ENCODE measurements around the gene CGB5.
"Not testable (repeated sequence)": the region's sequence is repeated elsewhere in the genome, so short reads cannot be mapped to it uniquely, and the experiment has no call there.

CGB5 gene

DNA sequence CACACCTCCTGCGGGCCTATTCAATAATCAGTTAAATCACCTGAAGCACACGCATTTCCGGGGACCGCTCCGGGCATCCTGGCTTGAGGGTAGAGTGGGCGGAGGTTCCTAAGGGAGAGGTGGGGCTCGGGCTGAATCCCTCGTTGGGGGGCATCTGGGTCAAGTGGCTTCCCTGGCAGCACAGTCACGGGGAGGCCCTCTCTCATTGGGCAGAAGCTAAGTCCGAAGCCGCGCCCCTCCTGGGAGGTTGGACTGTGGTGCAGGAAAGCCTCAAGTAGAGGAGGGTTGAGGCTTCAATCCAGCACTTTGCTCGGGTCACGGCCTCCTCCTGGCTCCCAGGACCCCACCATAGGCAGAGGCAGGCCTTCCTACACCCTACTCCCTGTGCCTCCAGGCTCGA lies at the start of gene CGB5:
Gene CGB5, plus strand, starts transcription at position 301 of the 400 bp plus-strand sequence. CDS start 362 bp downstream, outside the sequence.
- H3K9ac ChIP-seq (ENCODE audit: low read length in 2 of 2); H3K9me3 ChIP-seq (ENCODE audit: control insufficient read depth in 2 of 2, low read length in 2 of 2); H3K4me1 ChIP-seq (ENCODE audit: control insufficient read depth, insufficient read depth, low read length); H3K4me3 ChIP-seq (ENCODE audit: low read length in 2 of 2); H3K27ac ChIP-seq (ENCODE audit: low read length); H3K36me3 ChIP-seq (ENCODE audit: control insufficient read depth in 2 of 2, insufficient read depth in 2 of 2, low read length in 2 of 2); H3K27me3 ChIP-seq (ENCODE audit: control insufficient read depth in 1 of 2, insufficient read depth in 2 of 2, low read length in 2 of 2): not testable (repeated sequence)

DNA sequence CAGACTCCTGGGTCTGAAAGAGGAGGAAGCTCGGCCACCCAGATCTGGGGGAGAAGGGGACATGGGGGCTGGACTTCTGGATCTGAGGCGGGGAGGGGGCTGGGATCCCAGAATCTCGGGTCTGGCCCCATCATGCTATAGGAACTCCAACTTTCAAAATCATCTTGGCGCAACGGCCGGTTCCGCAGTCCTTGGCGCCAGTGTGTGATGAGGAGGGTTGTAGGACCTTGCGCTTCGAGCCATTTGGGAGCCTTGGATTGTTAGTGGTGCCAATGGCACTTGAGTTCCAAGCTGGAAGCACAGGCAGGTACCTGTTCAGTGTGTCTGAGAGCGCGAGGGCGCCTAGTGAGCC lies 49.6 kb upstream of the CGB5 start:
- no peaks in the 10 kb centered on the region for H3K9me3 ChIP-seq (ENCODE audit: control insufficient read depth in 2 of 2, low read length in 2 of 2)
- H3K27me3 ChIP-seq (ENCODE audit: control insufficient read depth in 1 of 2, insufficient read depth in 2 of 2, low read length in 2 of 2): no peaks in the 10 kb centered on the region
- peaks cover 0 to 2% of the 10 kb centered on the region in 2 donors for H3K36me3 ChIP-seq (ENCODE audit: control insufficient read depth in 2 of 2, insufficient read depth in 2 of 2, low read length in 2 of 2)
- H3K4me3 ChIP-seq (ENCODE audit: low read length in 2 of 2): peak overlapping the region; percentile 97 to 99
- peak overlapping the region; percentile 92 for H3K27ac ChIP-seq (ENCODE audit: low read length)
- H3K4me1 ChIP-seq (ENCODE audit: control insufficient read depth, insufficient read depth, low read length): peaks cover 39% of the 10 kb centered on the region
- peak overlapping the region; percentile 89 to 94 for H3K9ac ChIP-seq (ENCODE audit: low read length in 2 of 2)

DNA sequence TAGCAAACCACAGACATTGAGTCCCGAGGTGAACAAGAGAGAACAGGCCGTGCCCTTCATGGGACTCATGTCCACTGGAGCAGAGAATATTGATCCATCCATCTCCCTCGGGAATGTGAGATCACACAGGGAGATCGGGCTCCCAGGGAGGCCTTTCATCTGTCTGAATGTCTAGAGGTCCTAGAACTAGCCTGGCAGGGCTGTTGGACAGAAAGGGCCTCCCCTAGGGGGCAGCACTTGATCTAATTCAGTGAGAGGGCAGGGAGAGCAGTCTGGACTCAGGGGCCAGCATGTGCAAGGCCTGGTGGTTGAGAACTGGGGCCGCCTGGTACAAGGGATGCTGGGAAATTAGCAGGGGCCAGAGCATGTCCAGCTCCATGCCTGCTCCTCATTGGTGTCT lies 45.7 kb upstream of the CGB5 start:
- Histone ChIP-seq H3K9me3 (ENCODE audit: control insufficient read depth in 2 of 2, low read length in 2 of 2) (no peaks in the 10 kb centered on the region), H3K4me1 (ENCODE audit: control insufficient read depth, insufficient read depth, low read length) (peaks cover 10% of the 10 kb centered on the region), H3K36me3 (ENCODE audit: control insufficient read depth in 2 of 2, insufficient read depth in 2 of 2, low read length in 2 of 2) (peaks cover 0 to 2% of the 10 kb centered on the region in 2 donors), H3K27ac (ENCODE audit: low read length) (no peak overlapping the region), H3K27me3 (ENCODE audit: control insufficient read depth in 1 of 2, insufficient read depth in 2 of 2, low read length in 2 of 2) (no peaks in the 10 kb centered on the region), H3K9ac (ENCODE audit: low read length in 2 of 2) (no peak overlapping the region), H3K4me3 (ENCODE audit: low read length in 2 of 2) (no peak overlapping the region)

DNA sequence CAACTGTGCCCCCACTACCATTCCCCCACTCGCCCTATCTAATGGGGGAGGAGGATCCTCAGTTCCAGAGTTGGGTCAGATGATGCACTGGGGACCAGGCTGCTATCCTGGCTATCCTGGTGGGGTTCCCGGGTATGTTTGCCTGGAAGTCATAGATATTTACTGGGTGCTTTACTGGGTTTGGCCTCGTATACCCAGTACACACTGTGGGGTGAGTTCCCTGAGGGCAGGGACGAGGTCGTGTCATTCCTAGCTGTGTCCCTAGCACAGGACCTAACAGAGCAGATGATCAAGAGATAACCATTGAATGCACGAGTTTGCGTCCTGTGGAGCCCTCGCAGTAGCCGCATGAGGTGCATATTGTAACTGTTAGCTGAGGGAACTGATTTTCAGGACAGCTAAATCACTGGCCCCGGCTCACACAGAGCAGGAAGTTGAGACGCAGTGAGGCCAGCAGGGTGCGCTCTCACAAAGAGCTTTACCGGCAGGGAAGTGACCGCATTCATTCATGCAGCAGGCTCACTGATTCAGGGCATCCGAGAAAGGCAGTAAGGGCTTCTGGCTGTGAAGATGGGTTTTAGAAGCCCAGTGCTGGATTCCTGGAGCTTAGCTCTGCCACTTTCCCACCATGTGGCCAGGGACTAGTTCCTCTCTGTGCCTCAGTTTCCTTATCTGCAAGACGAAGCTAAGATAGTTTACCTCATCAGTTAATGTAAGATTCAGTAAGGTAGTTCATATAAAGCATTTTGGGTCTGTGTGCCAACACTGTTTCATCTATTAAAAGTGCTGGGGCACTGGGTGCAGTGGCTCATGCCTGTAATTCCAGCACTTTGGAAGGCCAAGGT lies 43.9 kb upstream of the CGB5 start:
- H3K27me3 ChIP-seq (ENCODE audit: control insufficient read depth in 1 of 2, insufficient read depth in 2 of 2, low read length in 2 of 2): no peaks in the 10 kb centered on the region
- H3K4me1 ChIP-seq (ENCODE audit: control insufficient read depth, insufficient read depth, low read length): peaks cover 3% of the 10 kb centered on the region
- no peak overlapping the region for H3K27ac ChIP-seq (ENCODE audit: low read length)
- H3K36me3 ChIP-seq (ENCODE audit: control insufficient read depth in 2 of 2, insufficient read depth in 2 of 2, low read length in 2 of 2): peaks cover 9 to 13% of the 10 kb centered on the region in 2 donors
- H3K4me3 ChIP-seq (ENCODE audit: low read length in 2 of 2): no peak overlapping the region
- no peak overlapping the region for H3K9ac ChIP-seq (ENCODE audit: low read length in 2 of 2)
- no peaks in the 10 kb centered on the region for H3K9me3 ChIP-seq (ENCODE audit: control insufficient read depth in 2 of 2, low read length in 2 of 2)

DNA sequence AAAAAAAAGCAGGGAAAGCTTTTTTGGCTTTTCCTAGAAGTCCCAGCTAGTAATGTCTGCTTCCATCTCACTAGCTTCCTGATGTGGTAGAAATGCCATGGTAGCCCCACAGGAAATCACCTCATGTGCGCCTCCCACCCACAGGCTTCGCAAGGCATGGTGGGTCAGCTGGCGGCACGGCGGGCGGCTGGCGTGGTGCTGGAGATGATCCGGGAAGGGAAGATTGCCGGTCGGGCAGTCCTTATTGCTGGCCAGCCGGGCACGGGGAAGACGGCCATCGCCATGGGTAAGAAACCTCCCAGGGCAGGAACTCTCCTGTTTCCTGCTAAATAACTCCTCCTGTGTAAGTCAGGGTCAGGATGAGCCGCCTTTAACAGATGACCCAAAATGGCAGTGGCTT lies 39.5 kb upstream of the CGB5 start:
- no peaks in the 10 kb centered on the region for H3K4me1 ChIP-seq (ENCODE audit: control insufficient read depth, insufficient read depth, low read length)
- H3K4me3 ChIP-seq (ENCODE audit: low read length in 2 of 2): no peak overlapping the region
- peaks cover 18 to 33% of the 10 kb centered on the region in 2 donors for H3K36me3 ChIP-seq (ENCODE audit: control insufficient read depth in 2 of 2, insufficient read depth in 2 of 2, low read length in 2 of 2)
- no peaks in the 10 kb centered on the region for H3K27me3 ChIP-seq (ENCODE audit: control insufficient read depth in 1 of 2, insufficient read depth in 2 of 2, low read length in 2 of 2)
- H3K9ac ChIP-seq (ENCODE audit: low read length in 2 of 2): no peak overlapping the region
- H3K9me3 ChIP-seq (ENCODE audit: control insufficient read depth in 2 of 2, low read length in 2 of 2): no peaks in the 10 kb centered on the region
- no peak overlapping the region for H3K27ac ChIP-seq (ENCODE audit: low read length)

DNA sequence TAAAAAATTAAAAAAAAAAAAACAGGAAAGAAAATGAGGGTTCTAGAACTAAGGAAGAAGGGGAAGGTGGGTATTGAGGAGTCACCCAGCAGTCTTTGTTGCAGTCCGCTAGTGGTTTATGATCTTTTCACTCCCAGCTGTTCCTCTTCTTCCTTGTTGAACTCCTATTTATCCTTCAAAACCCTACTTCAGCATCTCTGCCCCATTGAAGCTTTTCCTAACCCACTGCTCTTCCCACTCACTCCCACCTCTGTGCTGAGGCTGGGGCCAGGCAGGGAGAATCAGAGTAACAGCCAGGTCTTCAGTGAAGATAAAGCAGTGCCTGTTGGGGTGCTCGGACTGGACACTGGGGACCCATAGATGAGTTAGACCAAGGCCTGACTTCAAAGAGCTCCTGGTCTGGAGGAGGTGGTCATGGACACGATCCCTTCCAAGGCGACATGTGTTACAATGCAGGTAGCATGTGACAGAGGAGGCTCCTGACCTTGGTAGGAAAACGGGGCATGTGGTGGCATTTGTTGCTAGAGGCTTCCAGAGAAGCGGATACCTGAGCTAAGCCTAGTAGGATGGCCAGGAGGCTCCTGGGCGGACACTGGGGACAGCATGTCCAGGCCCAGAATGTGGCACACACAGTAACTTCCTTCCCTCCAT lies 38.6 kb upstream of the CGB5 start:
- Histone ChIP-seq H3K9me3 (ENCODE audit: control insufficient read depth in 2 of 2, low read length in 2 of 2) (no peaks in the 10 kb centered on the region), H3K27me3 (ENCODE audit: control insufficient read depth in 1 of 2, insufficient read depth in 2 of 2, low read length in 2 of 2) (no peaks in the 10 kb centered on the region), H3K27ac (ENCODE audit: low read length) (no peak overlapping the region), H3K9ac (ENCODE audit: low read length in 2 of 2) (no peak overlapping the region), H3K36me3 (ENCODE audit: control insufficient read depth in 2 of 2, insufficient read depth in 2 of 2, low read length in 2 of 2) (peaks cover 22 to 40% of the 10 kb centered on the region in 2 donors), H3K4me1 (ENCODE audit: control insufficient read depth, insufficient read depth, low read length) (no peaks in the 10 kb centered on the region), H3K4me3 (ENCODE audit: low read length in 2 of 2) (no peak overlapping the region)

DNA sequence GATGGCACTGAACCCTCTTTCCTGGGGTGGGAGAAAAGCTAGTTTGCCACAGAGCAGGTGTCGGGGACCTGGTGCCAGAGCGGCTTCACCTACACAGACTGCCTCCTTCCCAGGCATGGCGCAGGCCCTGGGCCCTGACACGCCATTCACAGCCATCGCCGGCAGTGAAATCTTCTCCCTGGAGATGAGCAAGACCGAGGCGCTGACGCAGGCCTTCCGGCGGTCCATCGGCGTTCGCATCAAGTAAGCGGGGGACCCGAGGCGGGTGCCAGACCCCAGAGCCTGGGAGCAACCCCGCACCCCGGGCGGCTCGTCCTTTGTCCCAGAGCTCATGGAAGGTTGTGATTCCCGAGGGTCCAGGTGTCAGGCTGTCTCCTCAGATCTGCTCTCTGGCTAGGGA lies 36.7 kb upstream of the CGB5 start:
- no peak overlapping the region for H3K9ac ChIP-seq (ENCODE audit: low read length in 2 of 2)
- H3K36me3 ChIP-seq (ENCODE audit: control insufficient read depth in 2 of 2, insufficient read depth in 2 of 2, low read length in 2 of 2): peaks cover 40 to 47% of the 10 kb centered on the region in 2 donors
- no peaks in the 10 kb centered on the region for H3K9me3 ChIP-seq (ENCODE audit: control insufficient read depth in 2 of 2, low read length in 2 of 2)
- H3K4me1 ChIP-seq (ENCODE audit: control insufficient read depth, insufficient read depth, low read length): no peaks in the 10 kb centered on the region
- no peak overlapping the region for H3K4me3 ChIP-seq (ENCODE audit: low read length in 2 of 2)
- H3K27me3 ChIP-seq (ENCODE audit: control insufficient read depth in 1 of 2, insufficient read depth in 2 of 2, low read length in 2 of 2): no peaks in the 10 kb centered on the region
- no peak overlapping the region for H3K27ac ChIP-seq (ENCODE audit: low read length)

DNA sequence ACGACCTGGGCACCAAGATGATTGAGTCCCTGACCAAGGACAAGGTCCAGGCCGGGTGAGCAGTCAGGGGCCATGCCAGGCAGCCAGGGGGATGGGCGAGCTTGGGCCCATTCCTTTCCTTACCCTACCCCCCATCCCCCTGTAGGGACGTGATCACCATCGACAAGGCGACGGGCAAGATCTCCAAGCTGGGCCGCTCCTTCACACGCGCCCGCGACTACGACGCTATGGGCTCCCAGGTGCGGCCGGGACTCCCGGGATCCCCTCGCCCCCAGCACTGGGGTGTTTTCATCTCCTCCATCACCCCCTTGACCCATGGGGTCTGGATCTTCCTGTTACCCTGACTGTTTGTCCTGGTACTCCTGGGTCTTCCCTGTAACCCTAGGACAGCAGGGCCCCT lies 33.8 kb upstream of the CGB5 start:
- H3K9me3 ChIP-seq (ENCODE audit: control insufficient read depth in 2 of 2, low read length in 2 of 2): no peaks in the 10 kb centered on the region
- H3K4me3 ChIP-seq (ENCODE audit: low read length in 2 of 2): no peak overlapping the region
- H3K9ac ChIP-seq (ENCODE audit: low read length in 2 of 2): no peak overlapping the region
- peaks cover 30 to 36% of the 10 kb centered on the region in 2 donors for H3K36me3 ChIP-seq (ENCODE audit: control insufficient read depth in 2 of 2, insufficient read depth in 2 of 2, low read length in 2 of 2)
- no peaks in the 10 kb centered on the region for H3K4me1 ChIP-seq (ENCODE audit: control insufficient read depth, insufficient read depth, low read length)
- no peaks in the 10 kb centered on the region for H3K27me3 ChIP-seq (ENCODE audit: control insufficient read depth in 1 of 2, insufficient read depth in 2 of 2, low read length in 2 of 2)
- no peak overlapping the region for H3K27ac ChIP-seq (ENCODE audit: low read length)

DNA sequence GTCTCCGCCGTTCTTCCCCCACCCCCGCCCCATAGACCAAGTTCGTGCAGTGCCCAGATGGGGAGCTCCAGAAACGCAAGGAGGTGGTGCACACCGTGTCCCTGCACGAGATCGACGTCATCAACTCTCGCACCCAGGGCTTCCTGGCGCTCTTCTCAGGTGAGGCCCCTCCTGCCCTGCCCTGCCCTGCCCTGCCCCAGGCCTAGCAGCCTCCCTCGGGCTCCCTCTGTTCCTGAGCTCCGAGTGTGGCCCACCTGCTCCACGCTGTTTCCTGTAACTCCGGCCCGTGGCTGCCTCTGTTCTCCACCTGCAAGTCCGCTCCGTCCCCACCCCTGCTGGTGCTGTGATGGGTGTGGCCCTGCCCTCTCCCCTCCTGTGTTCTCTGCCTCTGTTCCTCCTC lies 33.2 kb upstream of the CGB5 start:
- no peaks in the 10 kb centered on the region for H3K4me1 ChIP-seq (ENCODE audit: control insufficient read depth, insufficient read depth, low read length)
- H3K9me3 ChIP-seq (ENCODE audit: control insufficient read depth in 2 of 2, low read length in 2 of 2): no peaks in the 10 kb centered on the region
- H3K27me3 ChIP-seq (ENCODE audit: control insufficient read depth in 1 of 2, insufficient read depth in 2 of 2, low read length in 2 of 2): no peaks in the 10 kb centered on the region
- peaks cover 30 to 35% of the 10 kb centered on the region in 2 donors for H3K36me3 ChIP-seq (ENCODE audit: control insufficient read depth in 2 of 2, insufficient read depth in 2 of 2, low read length in 2 of 2)
- no peak overlapping the region for H3K27ac ChIP-seq (ENCODE audit: low read length)
- H3K9ac ChIP-seq (ENCODE audit: low read length in 2 of 2): no peak overlapping the region
- no peak overlapping the region for H3K4me3 ChIP-seq (ENCODE audit: low read length in 2 of 2)

DNA sequence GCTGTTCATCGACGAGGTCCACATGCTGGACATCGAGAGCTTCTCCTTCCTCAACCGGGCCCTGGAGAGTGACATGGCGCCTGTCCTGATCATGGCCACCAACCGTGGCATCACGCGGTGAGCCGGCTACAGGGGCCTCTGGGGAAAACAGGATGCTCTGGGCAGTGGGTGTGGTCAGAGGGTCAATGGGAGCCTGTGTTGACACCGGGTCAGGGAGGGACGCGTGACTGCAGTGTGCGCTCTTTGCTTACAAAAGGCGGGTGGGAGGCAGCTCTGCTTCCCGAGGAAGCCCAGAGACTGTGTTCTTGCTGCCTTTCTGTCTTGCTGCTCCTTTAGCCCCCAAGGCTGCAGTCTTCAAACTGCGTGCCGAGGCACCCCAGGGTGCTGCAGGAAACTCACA lies 32.5 kb upstream of the CGB5 start:
- no peak overlapping the region for H3K9ac ChIP-seq (ENCODE audit: low read length in 2 of 2)
- peaks cover 30 to 38% of the 10 kb centered on the region in 2 donors for H3K36me3 ChIP-seq (ENCODE audit: control insufficient read depth in 2 of 2, insufficient read depth in 2 of 2, low read length in 2 of 2)
- H3K4me1 ChIP-seq (ENCODE audit: control insufficient read depth, insufficient read depth, low read length): no peaks in the 10 kb centered on the region
- no peaks in the 10 kb centered on the region for H3K9me3 ChIP-seq (ENCODE audit: control insufficient read depth in 2 of 2, low read length in 2 of 2)
- no peaks in the 10 kb centered on the region for H3K27me3 ChIP-seq (ENCODE audit: control insufficient read depth in 1 of 2, insufficient read depth in 2 of 2, low read length in 2 of 2)
- no peak overlapping the region for H3K4me3 ChIP-seq (ENCODE audit: low read length in 2 of 2)
- no peak overlapping the region for H3K27ac ChIP-seq (ENCODE audit: low read length)

All from stomach smooth muscle (tissue), 2 donors.